Suprapubic skin (tissue), 4 donors: ENCODE data around the gene RPS17.
"Not testable (repeated sequence)": the region's sequence is repeated elsewhere in the genome, so short reads cannot be mapped to it uniquely, and the experiment has no call there.

ENCODE experiments used
- EP300 ChIP-seq: sonication (generic); formaldehyde crosslinking; IDR thresholded peaks from one replicate; pipeline ENCODE4 v1.6.1; 2017; ENCODE audit warnings: antibody characterized with exemption
- POLR2A ChIP-seq, 2 donors: fragments of 450-650 bp; IDR thresholded peaks; one replicate each; pipeline ENCODE4 v1.6.1; 2017; ENCODE audit warnings: antibody characterized with exemption in 2 of 2, mild to moderate bottlenecking in 2 of 2, moderate library complexity in 2 of 2
- POLR2AphosphoS5 ChIP-seq, 3 donors: sonication (generic); formaldehyde crosslinking; IDR thresholded peaks; one replicate each; pipeline ENCODE4 v1.6.1; 2017; ENCODE audit warnings: antibody characterized with exemption in 3 of 3
- TF ChIP-seq, protein P1 (sequence below), 2 donors: fragments of 200-600 bp in 1 of 2; fragments of 450-650 bp in 1 of 2; sonication (generic) in 1 of 2; IDR thresholded peaks; one replicate each; pipeline ENCODE4 v1.5.1; 2016 to 2019; ENCODE audit warnings: antibody characterized with exemption in 2 of 2, mild to moderate bottlenecking in 1 of 2, moderate library complexity in 1 of 2

DNA sequence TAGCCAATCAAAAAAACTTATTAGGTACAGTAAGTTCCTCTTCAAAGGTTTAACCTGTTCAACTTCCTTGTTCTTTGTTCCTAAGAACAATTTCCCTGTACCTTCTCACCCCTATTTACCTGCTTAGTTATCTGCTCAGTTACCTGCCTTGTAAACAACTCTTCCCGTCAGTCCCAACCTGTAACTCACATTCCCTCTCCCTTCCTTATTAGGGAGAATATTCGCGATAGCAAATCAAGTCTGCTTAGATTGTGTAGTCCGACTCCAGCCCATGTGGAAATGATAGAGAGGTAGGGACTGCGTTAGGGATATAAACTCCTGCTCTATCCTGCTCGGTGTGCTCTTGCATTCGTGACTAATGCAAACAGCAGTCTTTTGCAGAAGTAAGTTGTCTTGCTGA is 53.2 kb downstream of the RPS17 start:
- TF ChIP-seq POLR2A (IDR thresholded peaks at IDR 0.05); POLR2AphosphoS5 (IDR thresholded peaks at IDR 0.05); EP300: not testable (repeated sequence)
- TF ChIP-seq, protein P1, sequence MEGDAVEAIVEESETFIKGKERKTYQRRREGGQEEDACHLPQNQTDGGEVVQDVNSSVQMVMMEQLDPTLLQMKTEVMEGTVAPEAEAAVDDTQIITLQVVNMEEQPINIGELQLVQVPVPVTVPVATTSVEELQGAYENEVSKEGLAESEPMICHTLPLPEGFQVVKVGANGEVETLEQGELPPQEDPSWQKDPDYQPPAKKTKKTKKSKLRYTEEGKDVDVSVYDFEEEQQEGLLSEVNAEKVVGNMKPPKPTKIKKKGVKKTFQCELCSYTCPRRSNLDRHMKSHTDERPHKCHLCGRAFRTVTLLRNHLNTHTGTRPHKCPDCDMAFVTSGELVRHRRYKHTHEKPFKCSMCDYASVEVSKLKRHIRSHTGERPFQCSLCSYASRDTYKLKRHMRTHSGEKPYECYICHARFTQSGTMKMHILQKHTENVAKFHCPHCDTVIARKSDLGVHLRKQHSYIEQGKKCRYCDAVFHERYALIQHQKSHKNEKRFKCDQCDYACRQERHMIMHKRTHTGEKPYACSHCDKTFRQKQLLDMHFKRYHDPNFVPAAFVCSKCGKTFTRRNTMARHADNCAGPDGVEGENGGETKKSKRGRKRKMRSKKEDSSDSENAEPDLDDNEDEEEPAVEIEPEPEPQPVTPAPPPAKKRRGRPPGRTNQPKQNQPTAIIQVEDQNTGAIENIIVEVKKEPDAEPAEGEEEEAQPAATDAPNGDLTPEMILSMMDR (IDR thresholded peaks at IDR 0.05): not testable (repeated sequence)
